GM23338 (cell line): ENCODE measurements around the gene AGXT. TPM values are rescaled to one million over a fixed set of nuclear protein-coding genes. Genes with fewer than 3 reads are reported as not detected.

Source experiments
- ATAC-seq: fragments of 200-7000 bp; cut with Tn5 transposase; 3 replicates; pipeline ENCODE4 v1.9.1; 2020
- DNase-seq: peaks from one replicate; pipeline ENCODE4 v3.0.0-alpha.2; 2015; ENCODE audit warnings: low spot score
- H2AFZ ChIP-seq: fragments of 200-600 bp; sonication (generic); 2 replicates; pipeline ENCODE4 v1.8.0; 2016; ENCODE audit warnings: antibody characterized with exemption, mild to moderate bottlenecking, moderate library complexity
- H3F3A ChIP-seq: fragments of 200-600 bp; sonication (generic); replicated peaks from 2 replicates; pipeline ENCODE4 v1.8.0; 2017; ENCODE audit warnings: antibody characterized with exemption, mixed run types, low read depth
- H3K27ac ChIP-seq: fragments of 200-600 bp; sonication (generic); 2 replicates; pipeline ENCODE4 v1.6.1; 2016; ENCODE audit warnings: low read depth
- H3K27me3 ChIP-seq: fragments of 200-600 bp; sonication (generic); 2 replicates; pipeline ENCODE4 v1.8.0; 2016; ENCODE audit warnings: mild to moderate bottlenecking, mixed run types, moderate library complexity; ENCODE audit not compliant: insufficient read depth
- H3K36me3 ChIP-seq: fragments of 200-600 bp; sonication (generic); 2 replicates; pipeline ENCODE4 v1.8.0; 2016; ENCODE audit warnings: mild to moderate bottlenecking; ENCODE audit not compliant: insufficient read depth
- H3K4me1 ChIP-seq: fragments of 200-600 bp; sonication (generic); 2 replicates; pipeline ENCODE4 v1.8.0; 2016; ENCODE audit warnings: mild to moderate bottlenecking, moderate library complexity; ENCODE audit not compliant: insufficient read depth
- H3K4me2 ChIP-seq: fragments of 200-600 bp; sonication (generic); 2 replicates; pipeline ENCODE4 v1.7.1; 2017; ENCODE audit warnings: mixed run types
- H3K4me3 ChIP-seq: fragments of 200-600 bp; sonication (generic); 2 replicates; pipeline ENCODE4 v1.6.1; 2016; ENCODE audit warnings: mixed run types
- H3K79me2 ChIP-seq: fragments of 200-600 bp; sonication (generic); replicated peaks from 2 replicates; pipeline ENCODE4 v1.8.0; 2017; ENCODE audit warnings: mild to moderate bottlenecking; ENCODE audit not compliant: insufficient read depth
- H3K9me2 ChIP-seq: fragments of 200-600 bp; sonication (generic); 2 replicates; pipeline ENCODE4 v1.8.0; 2017; ENCODE audit not compliant: insufficient read depth
- H4K20me1 ChIP-seq: fragments of 200-600 bp; sonication (generic); replicated peaks from 2 replicates; pipeline ENCODE4 v1.8.0; 2017; ENCODE audit warnings: mild to moderate bottlenecking; ENCODE audit not compliant: insufficient read depth
- H3K27ac Mint-ChIP-seq: 2 replicates; pipeline ENCODE4 v1.8.0; 2020; ENCODE audit warnings: inconsistent platforms, mild to moderate bottlenecking, moderate library complexity, mixed read lengths
- H3K27me3 Mint-ChIP-seq: 3 replicates; pipeline ENCODE4 v1.8.0; 2022; ENCODE audit warnings: low read depth, mild to moderate bottlenecking, moderate library complexity, mixed read lengths, inconsistent platforms; ENCODE audit not compliant: insufficient read depth, poor library complexity
- H3K36me3 Mint-ChIP-seq: 3 replicates; pipeline ENCODE4 v1.8.0; 2021; ENCODE audit warnings: low read depth, mild to moderate bottlenecking, inconsistent platforms, moderate library complexity, mixed read lengths
- H3K4me1 Mint-ChIP-seq: 3 replicates; pipeline ENCODE4 v1.8.0; 2020; ENCODE audit warnings: mild to moderate bottlenecking, inconsistent platforms, mixed read lengths
- H3K4me3 Mint-ChIP-seq: 3 replicates; pipeline ENCODE4 v1.8.0; 2021; ENCODE audit warnings: moderate library complexity, mild to moderate bottlenecking, inconsistent platforms, mixed read lengths
- H3K9me3 Mint-ChIP-seq: 3 replicates; pipeline ENCODE4 v1.8.0; 2020; ENCODE audit warnings: moderate library complexity, mild to moderate bottlenecking, inconsistent platforms, mixed read lengths
- CTCF ChIP-seq, 2 experiments: fragments of 200-600 bp in 1 of 2; sonication (generic) in 1 of 2; conservative IDR thresholded peaks; 2 replicates each; pipeline versions ENCODE4 v1.5.1 to v1.6.1; 2016 to 2017; ENCODE audit warnings: antibody characterized with exemption in 2 of 2, low read depth in 2 of 2, mild to moderate bottlenecking in 2 of 2, moderate library complexity in 1 of 2
- EZH2 ChIP-seq: fragments of 200-600 bp; sonication (generic); IDR thresholded peaks from one replicate; pipeline ENCODE4 v1.8.0; 2017; ENCODE audit warnings: antibody characterized with exemption, mild to moderate bottlenecking, low read depth; ENCODE audit not compliant: unreplicated experiment
- ZNF114 ChIP-seq: fragments of 250-450 bp; sonication (Bioruptor Pico); IDR thresholded peaks from 2 replicates; pipeline ENCODE4 v1.5.0; 2020; ENCODE audit warnings: mild to moderate bottlenecking, moderate library complexity
- ZNF462 ChIP-seq: fragments of 250-450 bp; sonication (Bioruptor Pico); IDR thresholded peaks from 2 replicates; pipeline ENCODE4 v1.5.0; 2020; ENCODE audit warnings: mild to moderate bottlenecking, moderate library complexity
- polyA plus RNA-seq: library from polyadenylated mRNA; unstranded; fragments of >200 nt; fragmentation: Nextera tagmentation; extraction: Ambion mirVana; gene quantifications from 2 replicates; pipeline ENCODE4 v1.2.1, GENCODE V29; 2016
- total RNA-seq: library from RNA; depleted of rRNA; stranded (reverse); fragments of >200 nt; shearing (Covaris generic); gene quantifications from 2 replicates; pipeline ENCODE4 v1.2.3, GENCODE V29; 2014

The AGXT gene
- total and polyA plus RNA-seq, 2 experiments from 2014 or later: not detected

- TF ChIP-seq ZNF462 (CRISPR knock-in tag) (no peak), ZNF114 (CRISPR knock-in tag) (no peak)
These were observed 35.6 kb upstream of the AGXT start (continued) for GRCh38 chr2:240832921-240833494.

DNA sequence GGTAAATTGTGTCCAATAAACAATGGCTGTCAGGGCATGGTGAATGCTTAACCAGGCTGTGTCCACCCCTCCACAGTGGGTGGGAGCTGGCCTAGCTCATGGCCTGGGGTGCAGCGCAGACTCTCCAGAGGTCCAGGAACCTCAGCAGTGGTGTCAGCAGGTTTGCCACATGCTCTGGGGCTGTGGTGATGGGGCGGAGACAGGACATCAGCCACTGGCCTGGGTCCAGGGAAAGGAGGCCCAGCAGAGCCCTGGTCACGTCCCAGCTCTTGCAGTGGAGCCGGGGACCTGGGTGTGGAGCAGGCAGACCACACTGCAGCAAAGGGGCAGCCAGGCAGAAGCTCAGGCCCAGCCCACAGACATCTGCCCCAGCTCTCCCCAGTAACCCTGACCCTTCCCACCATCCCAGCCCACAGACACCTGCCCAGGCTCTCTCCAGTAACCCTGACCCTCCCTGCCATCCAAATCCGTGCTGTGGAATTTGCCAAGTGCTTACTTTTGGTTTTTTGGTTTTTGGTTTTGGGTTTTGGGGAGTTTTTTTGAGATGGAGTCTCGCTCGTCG is 34.8 kb upstream of the AGXT start:
- Histone ChIP-seq H4K20me1 (no peaks in the 10 kb centered on the region), H3K4me3 (no peak overlapping the region), H3F3A (no peaks in the 10 kb centered on the region), H3K79me2 (no peaks in the 10 kb centered on the region), H3K4me1 (peaks cover 3% of the 10 kb centered on the region; the same call in 1 of the 2 replicates), H3K36me3 (no peaks in the 10 kb centered on the region), H2AFZ (no peak overlapping the region), H3K9me2 (no peaks in the 10 kb centered on the region), H3K4me2 (no peak overlapping the region), H3K27me3 (peaks cover 30% of the 10 kb centered on the region), H3K27ac (no peak overlapping the region)
- Mint-ChIP-seq H3K4me3 (no peak overlapping the region), H3K36me3 (no peaks in the 10 kb centered on the region), H3K9me3 (no peaks in the 10 kb centered on the region), H3K27me3 (peaks cover 15% of the 10 kb centered on the region), H3K27ac (no peak overlapping the region), H3K4me1 (no peaks in the 10 kb centered on the region; the same call in 2 of the 3 replicates)
- DNase-seq: no peak
- ATAC-seq: no peak
- TF ChIP-seq EZH2: no peak
- no peak for TF ChIP-seq ZNF462 (CRISPR knock-in tag)
- no peak for TF ChIP-seq CTCF (conservative IDR thresholded peaks at IDR 0.05; ENCODE audit: low read depth in 2 of 2)
